ENCODE measurements around the gene CARMIL1.

- TF ChIP-seq CTCF (IDR thresholded peaks at IDR 0.05; ENCODE audit: insufficient read depth, low read depth, low read length) (no peak), EZH2 (IDR thresholded peaks at IDR 0.05; ENCODE audit: insufficient read depth, low read length) (no peak)
These were observed 307.8 kb downstream of the CARMIL1 start for GRCh38 chr6:25586927-25587326.

Measured in astrocyte (in vitro differentiated cells and primary cell).